Measurements from ENCODE around the gene CA5B.

DNA sequence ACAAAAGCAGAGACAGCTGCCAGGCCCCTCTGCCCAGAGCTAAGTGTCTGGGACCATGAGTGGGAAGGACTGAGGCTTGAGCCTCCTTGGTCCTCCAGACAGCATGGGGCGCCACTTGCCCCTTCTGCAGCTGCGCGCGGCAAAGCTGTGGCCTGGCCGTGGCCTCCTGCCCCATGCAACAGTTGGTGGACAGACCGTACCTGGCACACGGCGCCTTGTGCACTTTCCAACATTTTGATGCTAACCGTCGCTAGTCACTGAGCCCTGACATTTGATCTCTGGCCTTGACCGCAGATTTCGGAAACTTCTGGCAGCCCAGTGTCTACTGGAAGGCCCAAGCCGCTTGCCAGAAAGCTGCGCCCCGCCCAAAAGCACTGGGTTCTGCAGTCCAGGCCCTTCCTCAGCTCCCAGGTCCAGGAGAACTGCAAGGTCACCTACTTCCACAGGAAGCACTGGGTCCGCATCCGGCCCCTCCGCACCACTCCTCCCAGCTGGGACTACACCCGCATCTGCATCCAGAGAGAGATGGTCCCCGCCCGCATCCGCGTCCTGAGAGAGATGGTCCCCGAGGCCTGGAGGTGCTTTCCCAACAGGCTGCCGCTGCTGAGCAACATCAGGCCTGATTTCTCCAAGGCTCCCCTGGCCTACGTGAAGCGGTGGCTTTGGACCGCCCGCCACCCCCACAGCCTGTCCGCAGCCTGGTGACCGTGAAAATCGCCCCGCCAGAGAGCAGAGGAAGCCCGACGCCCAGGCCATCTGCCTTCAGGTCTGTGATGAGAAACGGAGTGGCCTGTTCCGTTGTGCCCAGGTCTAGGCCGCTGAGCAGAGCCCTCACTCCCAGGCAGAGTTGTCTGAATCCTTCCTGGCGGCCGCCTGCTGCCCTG is 35.3 kb upstream of the CA5B start:
- TF ChIP-seq, protein P1, sequence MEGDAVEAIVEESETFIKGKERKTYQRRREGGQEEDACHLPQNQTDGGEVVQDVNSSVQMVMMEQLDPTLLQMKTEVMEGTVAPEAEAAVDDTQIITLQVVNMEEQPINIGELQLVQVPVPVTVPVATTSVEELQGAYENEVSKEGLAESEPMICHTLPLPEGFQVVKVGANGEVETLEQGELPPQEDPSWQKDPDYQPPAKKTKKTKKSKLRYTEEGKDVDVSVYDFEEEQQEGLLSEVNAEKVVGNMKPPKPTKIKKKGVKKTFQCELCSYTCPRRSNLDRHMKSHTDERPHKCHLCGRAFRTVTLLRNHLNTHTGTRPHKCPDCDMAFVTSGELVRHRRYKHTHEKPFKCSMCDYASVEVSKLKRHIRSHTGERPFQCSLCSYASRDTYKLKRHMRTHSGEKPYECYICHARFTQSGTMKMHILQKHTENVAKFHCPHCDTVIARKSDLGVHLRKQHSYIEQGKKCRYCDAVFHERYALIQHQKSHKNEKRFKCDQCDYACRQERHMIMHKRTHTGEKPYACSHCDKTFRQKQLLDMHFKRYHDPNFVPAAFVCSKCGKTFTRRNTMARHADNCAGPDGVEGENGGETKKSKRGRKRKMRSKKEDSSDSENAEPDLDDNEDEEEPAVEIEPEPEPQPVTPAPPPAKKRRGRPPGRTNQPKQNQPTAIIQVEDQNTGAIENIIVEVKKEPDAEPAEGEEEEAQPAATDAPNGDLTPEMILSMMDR (IDR thresholded peaks at IDR 0.05 in 4 of 5, conservative IDR thresholded peaks at IDR 0.05 in 1 of 5), result no peak
- no peak for TF ChIP-seq POLR2A (IDR thresholded peaks at IDR 0.05)
